ENCODE data around the gene C1QTNF2.

DNA sequence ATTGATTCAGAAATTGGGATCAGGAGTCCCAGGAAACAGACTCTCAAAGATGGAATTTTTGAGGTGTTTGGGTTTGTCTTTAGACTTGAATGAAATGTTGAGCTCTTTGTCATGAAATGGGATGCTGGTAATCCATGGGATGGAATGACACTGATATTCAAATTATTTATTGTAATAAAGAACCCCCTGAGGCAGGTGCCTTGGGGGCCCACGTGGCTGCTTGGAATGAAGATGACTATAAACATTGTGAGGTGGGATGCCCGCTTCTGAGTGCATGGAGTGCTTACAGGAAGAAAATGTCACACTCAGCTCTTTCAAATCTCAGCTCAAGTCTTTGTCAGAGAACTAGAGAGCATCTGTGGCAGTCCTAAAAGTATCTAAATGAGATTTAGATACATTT, 9.6 kb upstream of the C1QTNF2 start:
- no peak for TF ChIP-seq POLR2A (IDR thresholded peaks at IDR 0.05; ENCODE audit: low read depth, low read length)
- TF ChIP-seq, protein P1, sequence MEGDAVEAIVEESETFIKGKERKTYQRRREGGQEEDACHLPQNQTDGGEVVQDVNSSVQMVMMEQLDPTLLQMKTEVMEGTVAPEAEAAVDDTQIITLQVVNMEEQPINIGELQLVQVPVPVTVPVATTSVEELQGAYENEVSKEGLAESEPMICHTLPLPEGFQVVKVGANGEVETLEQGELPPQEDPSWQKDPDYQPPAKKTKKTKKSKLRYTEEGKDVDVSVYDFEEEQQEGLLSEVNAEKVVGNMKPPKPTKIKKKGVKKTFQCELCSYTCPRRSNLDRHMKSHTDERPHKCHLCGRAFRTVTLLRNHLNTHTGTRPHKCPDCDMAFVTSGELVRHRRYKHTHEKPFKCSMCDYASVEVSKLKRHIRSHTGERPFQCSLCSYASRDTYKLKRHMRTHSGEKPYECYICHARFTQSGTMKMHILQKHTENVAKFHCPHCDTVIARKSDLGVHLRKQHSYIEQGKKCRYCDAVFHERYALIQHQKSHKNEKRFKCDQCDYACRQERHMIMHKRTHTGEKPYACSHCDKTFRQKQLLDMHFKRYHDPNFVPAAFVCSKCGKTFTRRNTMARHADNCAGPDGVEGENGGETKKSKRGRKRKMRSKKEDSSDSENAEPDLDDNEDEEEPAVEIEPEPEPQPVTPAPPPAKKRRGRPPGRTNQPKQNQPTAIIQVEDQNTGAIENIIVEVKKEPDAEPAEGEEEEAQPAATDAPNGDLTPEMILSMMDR (conservative IDR thresholded peaks at IDR 0.05; ENCODE audit: low read depth, low read length): no peak
- no peak for TF ChIP-seq CHD1 (IDR thresholded peaks at IDR 0.05; ENCODE audit: low read depth, low read length)
- no peak for TF ChIP-seq RAD21 (IDR thresholded peaks at IDR 0.05; ENCODE audit: low read length)
- TF ChIP-seq MXI1 (IDR thresholded peaks at IDR 0.05; ENCODE audit: borderline replicate concordance, low read depth, low read length): no peak
